Measurements from ENCODE around the gene GALNT7.

The GALNT7 gene

DNA sequence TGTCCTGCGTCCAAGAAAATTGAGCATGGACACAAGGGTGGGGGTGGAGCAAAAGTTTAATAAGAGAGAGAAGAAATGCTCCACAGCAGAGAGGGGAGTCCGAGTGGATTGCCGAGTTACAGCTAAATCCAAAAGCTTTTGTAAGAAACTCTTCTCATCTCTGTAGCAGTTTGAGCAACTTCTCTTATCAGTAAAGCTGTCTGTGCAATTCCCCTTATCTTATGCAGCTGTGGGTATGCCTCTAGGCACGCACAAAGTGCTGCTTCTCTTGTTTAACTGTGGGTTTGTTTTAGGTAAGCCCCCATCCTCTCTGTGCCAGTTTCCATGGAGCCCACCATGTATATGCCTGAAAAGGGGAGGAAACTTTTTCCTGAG lies 120.7 kb downstream of the GALNT7 start:
- Histone ChIP-seq H3K9ac (no peak overlapping the region), H3K79me2 (ENCODE audit: insufficient read depth, low read depth) (no peaks in the 10 kb centered on the region; the same call in 1 of the 2 replicates), H2AFZ (ENCODE audit: low read depth) (no peak overlapping the region)

GRCh38 chr4:173291899-173292298 lies 123.3 kb downstream of the GALNT7 start:
- no peak overlapping the region for H3K27ac ChIP-seq
- no peak overlapping the region for H3K9ac ChIP-seq
- H3K27me3 ChIP-seq (ENCODE audit: insufficient read depth, low read depth) = no peaks in the 10 kb centered on the region
- no peak overlapping the region for H2AFZ ChIP-seq (ENCODE audit: low read depth)
- no peak overlapping the region for H3K4me2 ChIP-seq
- H3K79me2 ChIP-seq (ENCODE audit: insufficient read depth, low read depth) = no peaks in the 10 kb centered on the region; the same call in 1 of the 2 replicates
- no peak overlapping the region for H3K4me3 ChIP-seq (IDR thresholded peaks at IDR 0.05; ENCODE audit: insufficient read depth, low read depth, low read length)
- no peaks in the 10 kb centered on the region for H4K20me1 ChIP-seq (ENCODE audit: insufficient read depth)
- TF ChIP-seq, protein P1, sequence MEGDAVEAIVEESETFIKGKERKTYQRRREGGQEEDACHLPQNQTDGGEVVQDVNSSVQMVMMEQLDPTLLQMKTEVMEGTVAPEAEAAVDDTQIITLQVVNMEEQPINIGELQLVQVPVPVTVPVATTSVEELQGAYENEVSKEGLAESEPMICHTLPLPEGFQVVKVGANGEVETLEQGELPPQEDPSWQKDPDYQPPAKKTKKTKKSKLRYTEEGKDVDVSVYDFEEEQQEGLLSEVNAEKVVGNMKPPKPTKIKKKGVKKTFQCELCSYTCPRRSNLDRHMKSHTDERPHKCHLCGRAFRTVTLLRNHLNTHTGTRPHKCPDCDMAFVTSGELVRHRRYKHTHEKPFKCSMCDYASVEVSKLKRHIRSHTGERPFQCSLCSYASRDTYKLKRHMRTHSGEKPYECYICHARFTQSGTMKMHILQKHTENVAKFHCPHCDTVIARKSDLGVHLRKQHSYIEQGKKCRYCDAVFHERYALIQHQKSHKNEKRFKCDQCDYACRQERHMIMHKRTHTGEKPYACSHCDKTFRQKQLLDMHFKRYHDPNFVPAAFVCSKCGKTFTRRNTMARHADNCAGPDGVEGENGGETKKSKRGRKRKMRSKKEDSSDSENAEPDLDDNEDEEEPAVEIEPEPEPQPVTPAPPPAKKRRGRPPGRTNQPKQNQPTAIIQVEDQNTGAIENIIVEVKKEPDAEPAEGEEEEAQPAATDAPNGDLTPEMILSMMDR (conservative IDR thresholded peaks at IDR 0.05; ENCODE audit: low read depth, low read length) = no peak
- H3K36me3 ChIP-seq (ENCODE audit: insufficient read depth) = no peaks in the 10 kb centered on the region
- H3K4me1 ChIP-seq (ENCODE audit: low read depth, poor library complexity, severe bottlenecking) = no peaks in the 10 kb centered on the region

More for the DNA sequence above, 120.7 kb downstream of the GALNT7 start:
- Histone ChIP-seq H4K20me1 (ENCODE audit: insufficient read depth) (no peaks in the 10 kb centered on the region), H3K4me1 (ENCODE audit: low read depth, poor library complexity, severe bottlenecking) (no peaks in the 10 kb centered on the region), H3K4me3 (IDR thresholded peaks at IDR 0.05; ENCODE audit: insufficient read depth, low read depth, low read length) (no peak overlapping the region), H3K4me2 (no peak overlapping the region), H3K36me3 (ENCODE audit: insufficient read depth) (no peaks in the 10 kb centered on the region), H3K27me3 (ENCODE audit: insufficient read depth, low read depth) (no peaks in the 10 kb centered on the region), H3K27ac (no peak overlapping the region)
- TF ChIP-seq, protein P1 (conservative IDR thresholded peaks at IDR 0.05; ENCODE audit: low read depth, low read length) = no peak

GRCh38 chr4:173293663-173294062 lies 125.1 kb downstream of the GALNT7 start:
- no peak overlapping the region for H3K27ac ChIP-seq
- TF ChIP-seq, protein P1 (conservative IDR thresholded peaks at IDR 0.05; ENCODE audit: low read depth, low read length) = no peak
- H3K79me2 ChIP-seq (ENCODE audit: insufficient read depth, low read depth) = no peaks in the 10 kb centered on the region
- no peak overlapping the region for H2AFZ ChIP-seq (ENCODE audit: low read depth)
- no peak overlapping the region for H3K4me3 ChIP-seq (IDR thresholded peaks at IDR 0.05; ENCODE audit: insufficient read depth, low read depth, low read length)
- H3K36me3 ChIP-seq (ENCODE audit: insufficient read depth) = no peaks in the 10 kb centered on the region
- H3K4me1 ChIP-seq (ENCODE audit: low read depth, poor library complexity, severe bottlenecking) = no peaks in the 10 kb centered on the region
- H4K20me1 ChIP-seq (ENCODE audit: insufficient read depth) = no peaks in the 10 kb centered on the region
- no peak overlapping the region for H3K4me2 ChIP-seq
- H3K9ac ChIP-seq = no peak overlapping the region
- H3K27me3 ChIP-seq (ENCODE audit: insufficient read depth, low read depth) = no peaks in the 10 kb centered on the region

DNA sequence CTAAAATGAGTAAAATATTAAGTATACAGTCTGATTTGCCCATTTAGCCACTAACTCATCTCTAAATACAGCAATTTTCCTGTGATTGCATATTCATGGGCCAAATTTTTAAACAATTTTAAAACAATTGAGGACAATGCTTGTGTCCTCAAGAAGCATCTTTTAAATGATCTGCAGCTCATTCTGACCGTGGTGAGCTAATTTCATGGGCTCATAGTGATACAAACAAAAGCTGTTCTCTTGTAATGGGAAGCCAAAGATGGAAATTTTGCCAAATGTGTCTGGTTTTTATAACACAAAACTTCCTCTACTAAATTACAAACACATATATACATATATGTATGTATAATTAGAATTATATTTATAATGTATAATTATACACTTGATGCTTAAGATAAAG lies 125.8 kb downstream of the GALNT7 start:
- Histone ChIP-seq H3K79me2 (ENCODE audit: insufficient read depth, low read depth) (no peaks in the 10 kb centered on the region), H4K20me1 (ENCODE audit: insufficient read depth) (no peaks in the 10 kb centered on the region), H3K4me2 (no peak overlapping the region), H3K4me3 (IDR thresholded peaks at IDR 0.05; ENCODE audit: insufficient read depth, low read depth, low read length) (no peak overlapping the region), H3K4me1 (ENCODE audit: low read depth, poor library complexity, severe bottlenecking) (no peaks in the 10 kb centered on the region), H3K9ac (no peak overlapping the region), H3K36me3 (ENCODE audit: insufficient read depth) (no peaks in the 10 kb centered on the region), H2AFZ (ENCODE audit: low read depth) (no peak overlapping the region), H3K27ac (no peak overlapping the region), H3K27me3 (ENCODE audit: insufficient read depth, low read depth) (no peaks in the 10 kb centered on the region)
- TF ChIP-seq, protein P1 (conservative IDR thresholded peaks at IDR 0.05; ENCODE audit: low read depth, low read length) = no peak

Data from KMS-11 (cell line).